ENCODE data around the gene ZNRF1. TPM values are rescaled to one million over a fixed set of nuclear protein-coding genes. Genes with fewer than 3 reads are reported as not detected.

Gene ZNRF1
- total RNA-seq, 2 experiments from 2014 or later, result 11.0 to 13.7 TPM

- no peaks in the 10 kb centered on the region for H3K27me3 Mint-ChIP-seq
- peaks cover 3% of the 10 kb centered on the region for H3K36me3 Mint-ChIP-seq (ENCODE audit: low read depth)
- peaks cover 31% of the 10 kb centered on the region for H3K4me1 Mint-ChIP-seq (ENCODE audit: low read depth)
- no peak for TF ChIP-seq CTCF (IDR thresholded peaks at IDR 0.05)
- no peak overlapping the region for H3K4me3 Mint-ChIP-seq
- H3K27ac Mint-ChIP-seq, result no peak overlapping the region
- DNase-seq (no peak), ATAC-seq (no peak)
- ChIA-PET POLR2A (no interaction called here), CTCF (no interaction called here)
- peaks cover 3% of the 10 kb centered on the region for H3K9me3 Mint-ChIP-seq
- intact Hi-C loops (cut with micrococcal nuclease), result no loop called here
Observed at GRCh38 chr16:75078886-75079285, 80.1 kb downstream of the ZNRF1 start.

- Mint-ChIP-seq H3K27me3 (no peaks in the 10 kb centered on the region), H3K4me1 (ENCODE audit: low read depth) (peaks cover 26% of the 10 kb centered on the region), H3K9me3 (peaks cover 3% of the 10 kb centered on the region), H3K27ac (no peak overlapping the region), H3K4me3 (no peak overlapping the region), H3K36me3 (ENCODE audit: low read depth) (peaks cover 3% of the 10 kb centered on the region)
- intact Hi-C loops (cut with micrococcal nuclease), result no loop called here
- no peak for DNase-seq
- POLR2A ChIA-PET, result interaction anchor here (0.7 kb wide), 1 partner anchor 77 kb away, joined by 3 read pairs; no protein-coding TSS in a partner anchor
- no peak for ATAC-seq
- CTCF ChIA-PET, result no interaction called here
- no peak for TF ChIP-seq CTCF (IDR thresholded peaks at IDR 0.05)
Observed at GRCh38 chr16:75079346-75079926, 80.6 kb downstream of the ZNRF1 start.

DNA sequence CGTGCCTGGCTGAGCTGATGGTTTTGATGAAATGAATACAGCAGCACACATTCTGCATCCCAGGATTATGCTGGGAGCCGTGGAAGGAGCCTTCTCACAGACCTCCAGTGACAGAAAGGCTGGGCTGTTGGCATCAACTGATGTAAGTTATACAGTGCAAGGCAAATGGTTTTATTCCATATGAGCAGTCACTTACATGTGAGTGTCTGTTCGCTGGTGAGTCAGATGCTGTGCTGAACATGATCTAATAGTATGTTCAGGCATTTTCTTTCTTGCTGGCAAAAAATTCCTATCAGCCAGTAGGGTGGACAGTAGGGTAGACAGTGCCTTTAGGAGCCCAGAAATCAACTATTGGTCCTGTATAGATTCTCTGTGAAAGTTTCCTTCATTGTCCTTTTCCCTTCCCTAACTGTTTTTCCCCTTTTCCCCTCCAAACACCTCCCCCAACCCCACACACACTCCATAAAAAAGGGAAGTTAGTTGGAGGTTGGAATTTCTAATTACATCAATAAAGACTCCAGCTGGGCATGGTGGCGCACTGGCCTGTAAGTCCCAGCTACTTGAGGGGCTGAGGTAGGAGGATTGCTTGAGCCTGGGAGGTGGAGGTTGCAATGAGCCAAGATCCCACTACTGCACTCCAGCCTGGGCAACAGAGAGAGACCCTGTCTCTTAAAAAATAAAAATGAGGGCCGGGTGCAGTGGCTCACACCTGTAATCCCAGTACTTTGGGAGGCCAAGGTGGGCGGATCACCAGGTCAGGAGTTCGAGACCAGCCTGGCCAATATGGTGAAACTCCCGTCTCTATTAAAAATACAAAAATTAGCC lies 81.6 kb downstream of the ZNRF1 start:
- intact Hi-C loops (cut with micrococcal nuclease), result no loop called here
- no peak overlapping the region for H3K27ac Mint-ChIP-seq
- H3K36me3 Mint-ChIP-seq (ENCODE audit: low read depth), result peaks cover 3% of the 10 kb centered on the region
- H3K4me3 Mint-ChIP-seq, result no peak overlapping the region
- no peak for TF ChIP-seq CTCF (IDR thresholded peaks at IDR 0.05)
- DNase-seq (no peak), ATAC-seq (no peak)
- POLR2A ChIA-PET, result no interaction called here
- no peaks in the 10 kb centered on the region for H3K27me3 Mint-ChIP-seq
- H3K9me3 Mint-ChIP-seq, result peaks cover 3% of the 10 kb centered on the region
- CTCF ChIA-PET, result no interaction called here
- H3K4me1 Mint-ChIP-seq (ENCODE audit: low read depth), result peaks cover 22% of the 10 kb centered on the region

DNA sequence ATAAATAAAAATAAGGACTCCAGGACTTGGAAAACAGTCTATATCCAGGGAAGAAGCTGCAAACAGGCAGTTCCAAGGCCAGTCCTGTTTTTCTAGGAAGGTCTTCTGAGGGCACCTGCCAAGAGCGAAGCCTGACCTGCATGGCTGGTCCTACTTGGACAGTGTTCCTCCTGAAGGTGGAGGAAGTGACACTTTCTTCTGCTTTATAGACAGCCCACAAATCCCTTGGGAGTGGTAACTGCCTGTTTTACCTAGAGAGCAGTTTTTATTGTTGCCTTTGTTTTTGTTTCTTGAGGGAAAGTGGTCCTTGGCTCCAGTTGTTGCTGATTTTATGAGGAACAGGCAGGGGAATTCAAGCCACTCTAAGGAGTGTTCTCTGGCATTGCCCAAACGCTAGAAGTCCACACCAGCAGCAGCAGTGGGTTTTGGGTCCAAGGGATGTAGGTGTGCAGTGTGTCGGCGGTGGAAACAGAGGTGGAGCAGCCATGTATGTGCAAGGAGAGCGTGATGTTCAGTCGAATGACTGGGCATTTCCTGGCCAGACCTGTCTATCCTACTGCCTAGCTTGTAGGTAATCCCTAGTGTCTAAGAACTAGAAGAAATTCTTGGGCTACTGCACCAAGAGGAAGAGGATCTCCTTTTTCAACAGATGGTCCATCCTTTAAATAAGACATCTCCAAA lies 82.5 kb downstream of the ZNRF1 start:
- no peak for TF ChIP-seq CTCF (IDR thresholded peaks at IDR 0.05)
- no peak overlapping the region for H3K4me3 Mint-ChIP-seq
- DNase-seq (no peak), ATAC-seq (no peak)
- no peak overlapping the region for H3K27ac Mint-ChIP-seq
- peaks cover 3% of the 10 kb centered on the region for H3K9me3 Mint-ChIP-seq
- peaks cover 14% of the 10 kb centered on the region for H3K4me1 Mint-ChIP-seq (ENCODE audit: low read depth)
- POLR2A ChIA-PET, result no interaction called here
- intact Hi-C loops (cut with micrococcal nuclease), result no loop called here
- no peaks in the 10 kb centered on the region for H3K27me3 Mint-ChIP-seq
- CTCF ChIA-PET, result no interaction called here
- peaks cover 3% of the 10 kb centered on the region for H3K36me3 Mint-ChIP-seq (ENCODE audit: low read depth)

DNA sequence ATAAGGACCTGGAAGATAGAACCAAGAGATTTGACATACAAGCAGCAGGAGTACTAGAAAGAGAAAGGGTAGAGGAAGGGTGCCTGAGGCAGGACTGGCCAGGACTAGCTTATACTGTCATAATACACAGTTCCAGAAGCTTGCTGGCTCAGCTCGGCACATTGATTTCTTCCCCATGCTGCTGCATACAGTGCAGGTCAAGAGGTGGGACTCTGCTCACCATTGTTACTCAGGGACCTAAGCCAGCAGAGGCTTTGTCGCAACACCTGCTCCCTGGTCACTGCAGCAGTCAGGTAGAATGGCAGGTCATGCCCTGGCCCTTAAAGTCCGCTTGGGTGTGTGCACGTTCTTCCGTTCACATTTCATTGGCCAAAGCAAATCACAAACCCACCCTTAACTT lies 85.0 kb downstream of the ZNRF1 start:
- H3K27me3 Mint-ChIP-seq, result no peaks in the 10 kb centered on the region
- no peak overlapping the region for H3K27ac Mint-ChIP-seq
- CTCF ChIA-PET, result interaction anchor here (0.7 to 2.0 kb wide), 2 partner anchors 28 to 340 kb away, joined by 3 to 6 read pairs; no protein-coding TSS in a partner anchor
- no peak for TF ChIP-seq CTCF (IDR thresholded peaks at IDR 0.05)
- no peak for DNase-seq
- intact Hi-C loops (cut with micrococcal nuclease), result no loop called here
- no peak overlapping the region for H3K4me3 Mint-ChIP-seq
- no peaks in the 10 kb centered on the region for H3K36me3 Mint-ChIP-seq (ENCODE audit: low read depth)
- no peak for ATAC-seq
- POLR2A ChIA-PET, result no interaction called here
- no peaks in the 10 kb centered on the region for H3K9me3 Mint-ChIP-seq
- peaks cover 4% of the 10 kb centered on the region for H3K4me1 Mint-ChIP-seq (ENCODE audit: low read depth)
